ENCODE results near the gene AKAP13.

GRCh38 chr15:85778107-85778776 is 397.8 kb downstream of the AKAP13 start:
- no peak for TF ChIP-seq CTCF (IDR thresholded peaks at IDR 0.05; ENCODE audit: insufficient read depth, low read length, poor library complexity, severe bottlenecking)
- TF ChIP-seq EZH2phosphoT487 (conservative IDR thresholded peaks at IDR 0.05; ENCODE audit: low read length): no peak

All from SU-DHL-6 (cell line).